Measurements from ENCODE around the gene KLRB1.
"Not testable (repeated sequence)": the region's sequence is repeated elsewhere in the genome, so short reads cannot be mapped to it uniquely, and the experiment has no call there.

KLRB1 gene

GRCh38 chr12:9567151-9567550 is 40.6 kb downstream of the KLRB1 start:
- WGBS, 2 donors (ENCODE audit: extremely low coverage in 2 of 2, insufficient read length in 2 of 2, insufficient replicate concordance in 1 of 2) = no CpG with 5 or more reads among the region's 9 CpGs

GRCh38 chr12:9566113-9566512 is 41.6 kb downstream of the KLRB1 start:
- H3K4me1 ChIP-seq (ENCODE audit: control insufficient read depth in 2 of 2, insufficient read depth in 1 of 2, low read depth in 1 of 2, low read length in 2 of 2) = not testable (repeated sequence)

More at GRCh38 chr12:9567151-9567550, 40.6 kb downstream of the KLRB1 start:
- H2BK120ac ChIP-seq (ENCODE audit: low read depth, low read length); H3K9me3 ChIP-seq (replicated peaks in 1 of 2; ENCODE audit: control insufficient read depth in 2 of 2, insufficient read depth in 1 of 2, low read depth in 1 of 2, low read length in 2 of 2); H2AFZ ChIP-seq (ENCODE audit: low read length); DNase-seq (ENCODE audit: low spot score); H2AK5ac ChIP-seq (ENCODE audit: low read depth, low read length); H3K79me1 ChIP-seq (ENCODE audit: low read depth, low read length); H2BK5ac ChIP-seq (ENCODE audit: low read length); H3K27me3 ChIP-seq (ENCODE audit: control insufficient read depth in 3 of 3, insufficient read depth in 3 of 3, low read depth in 1 of 3, low read length in 3 of 3); H2BK15ac ChIP-seq (ENCODE audit: low read length); H3K36me3 ChIP-seq (replicated peaks in 1 of 2; ENCODE audit: control insufficient read depth in 2 of 2, insufficient read depth in 2 of 2, low read length in 2 of 2); H3K23ac ChIP-seq (ENCODE audit: low read depth, low read length, poor library complexity); H3K4me3 ChIP-seq (ENCODE audit: low read length in 2 of 2); H3K4me1 ChIP-seq (ENCODE audit: control insufficient read depth in 2 of 2, insufficient read depth in 1 of 2, low read depth in 1 of 2, low read length in 2 of 2); H2BK12ac ChIP-seq (ENCODE audit: low read length); H3K4ac ChIP-seq (ENCODE audit: low read length); H3K27ac ChIP-seq (replicated peaks; ENCODE audit: low read length); H3K14ac ChIP-seq (ENCODE audit: low read length); H3K18ac ChIP-seq (ENCODE audit: low read length); H3K9ac ChIP-seq (ENCODE audit: low read depth, low read length, poor library complexity); H3K4me2 ChIP-seq (ENCODE audit: insufficient read depth, low read length, poor library complexity, severe bottlenecking); H4K8ac ChIP-seq (ENCODE audit: low read depth, low read length); H4K91ac ChIP-seq (ENCODE audit: low read depth, low read length, poor library complexity): not testable (repeated sequence)

GRCh38 chr12:9564418-9564817 is 43.3 kb downstream of the KLRB1 start:
- H3K27me3 ChIP-seq (ENCODE audit: control insufficient read depth in 3 of 3, insufficient read depth in 3 of 3, low read depth in 1 of 3, low read length in 3 of 3); H3K9ac ChIP-seq (ENCODE audit: low read depth, low read length, poor library complexity); H3K9me3 ChIP-seq (replicated peaks in 1 of 2; ENCODE audit: control insufficient read depth in 2 of 2, insufficient read depth in 1 of 2, low read depth in 1 of 2, low read length in 2 of 2); H2AFZ ChIP-seq (ENCODE audit: low read length); H2BK15ac ChIP-seq (ENCODE audit: low read length); H3K4me1 ChIP-seq (ENCODE audit: control insufficient read depth in 2 of 2, insufficient read depth in 1 of 2, low read depth in 1 of 2, low read length in 2 of 2); H3K79me1 ChIP-seq (ENCODE audit: low read depth, low read length); H3K18ac ChIP-seq (ENCODE audit: low read length); H2BK120ac ChIP-seq (ENCODE audit: low read depth, low read length); H3K4me2 ChIP-seq (ENCODE audit: insufficient read depth, low read length, poor library complexity, severe bottlenecking); H3K4ac ChIP-seq (ENCODE audit: low read length); DNase-seq (ENCODE audit: low spot score); H4K91ac ChIP-seq (ENCODE audit: low read depth, low read length, poor library complexity); H3K4me3 ChIP-seq (ENCODE audit: low read length in 2 of 2); H2BK12ac ChIP-seq (ENCODE audit: low read length); H2BK5ac ChIP-seq (ENCODE audit: low read length); H3K23ac ChIP-seq (ENCODE audit: low read depth, low read length, poor library complexity); H3K14ac ChIP-seq (ENCODE audit: low read length); H3K27ac ChIP-seq (replicated peaks; ENCODE audit: low read length); H2AK5ac ChIP-seq (ENCODE audit: low read depth, low read length); H4K8ac ChIP-seq (ENCODE audit: low read depth, low read length); H3K36me3 ChIP-seq (replicated peaks in 1 of 2; ENCODE audit: control insufficient read depth in 2 of 2, insufficient read depth in 2 of 2, low read length in 2 of 2): not testable (repeated sequence)
- no CpG with 5 or more reads among the region's 2 CpGs for WGBS, 2 donors (ENCODE audit: extremely low coverage in 2 of 2, insufficient read length in 2 of 2, insufficient replicate concordance in 1 of 2)

More at GRCh38 chr12:9566113-9566512, 41.6 kb downstream of the KLRB1 start:
- not testable (repeated sequence) for H3K27me3 ChIP-seq (ENCODE audit: control insufficient read depth in 3 of 3, insufficient read depth in 3 of 3, low read depth in 1 of 3, low read length in 3 of 3); H3K4me2 ChIP-seq (ENCODE audit: insufficient read depth, low read length, poor library complexity, severe bottlenecking); H3K4ac ChIP-seq (ENCODE audit: low read length); H3K14ac ChIP-seq (ENCODE audit: low read length); H3K27ac ChIP-seq (replicated peaks; ENCODE audit: low read length); DNase-seq (ENCODE audit: low spot score); H3K79me1 ChIP-seq (ENCODE audit: low read depth, low read length); H3K9me3 ChIP-seq (replicated peaks in 1 of 2; ENCODE audit: control insufficient read depth in 2 of 2, insufficient read depth in 1 of 2, low read depth in 1 of 2, low read length in 2 of 2); H2BK120ac ChIP-seq (ENCODE audit: low read depth, low read length); H2AK5ac ChIP-seq (ENCODE audit: low read depth, low read length); H2AFZ ChIP-seq (ENCODE audit: low read length); H2BK5ac ChIP-seq (ENCODE audit: low read length); H4K8ac ChIP-seq (ENCODE audit: low read depth, low read length); H3K23ac ChIP-seq (ENCODE audit: low read depth, low read length, poor library complexity); H3K18ac ChIP-seq (ENCODE audit: low read length); H2BK12ac ChIP-seq (ENCODE audit: low read length); H3K9ac ChIP-seq (ENCODE audit: low read depth, low read length, poor library complexity); H3K36me3 ChIP-seq (replicated peaks in 1 of 2; ENCODE audit: control insufficient read depth in 2 of 2, insufficient read depth in 2 of 2, low read length in 2 of 2); H2BK15ac ChIP-seq (ENCODE audit: low read length); H4K91ac ChIP-seq (ENCODE audit: low read depth, low read length, poor library complexity); H3K4me3 ChIP-seq (ENCODE audit: low read length in 2 of 2)
- WGBS, 2 donors (ENCODE audit: extremely low coverage in 2 of 2, insufficient read length in 2 of 2, insufficient replicate concordance in 1 of 2) = no CpG with 5 or more reads among the region's 7 CpGs

GRCh38 chr12:9562841-9563453 is 44.8 kb downstream of the KLRB1 start:
- not testable (repeated sequence) for H3K18ac ChIP-seq (ENCODE audit: low read length)

More at GRCh38 chr12:9562841-9563453, 44.8 kb downstream of the KLRB1 start:
- H3K4me3 ChIP-seq (ENCODE audit: low read length in 2 of 2); H3K79me1 ChIP-seq (ENCODE audit: low read depth, low read length); H3K23ac ChIP-seq (ENCODE audit: low read depth, low read length, poor library complexity); H2BK15ac ChIP-seq (ENCODE audit: low read length); H3K4ac ChIP-seq (ENCODE audit: low read length); H3K27me3 ChIP-seq (ENCODE audit: control insufficient read depth in 3 of 3, insufficient read depth in 3 of 3, low read depth in 1 of 3, low read length in 3 of 3); H3K4me1 ChIP-seq (ENCODE audit: control insufficient read depth in 2 of 2, insufficient read depth in 1 of 2, low read depth in 1 of 2, low read length in 2 of 2); H2AFZ ChIP-seq (ENCODE audit: low read length); H3K4me2 ChIP-seq (ENCODE audit: insufficient read depth, low read length, poor library complexity, severe bottlenecking); H3K9ac ChIP-seq (ENCODE audit: low read depth, low read length, poor library complexity); H2BK12ac ChIP-seq (ENCODE audit: low read length); H3K36me3 ChIP-seq (replicated peaks in 1 of 2; ENCODE audit: control insufficient read depth in 2 of 2, insufficient read depth in 2 of 2, low read length in 2 of 2); H2BK5ac ChIP-seq (ENCODE audit: low read length); H2BK120ac ChIP-seq (ENCODE audit: low read depth, low read length); H4K91ac ChIP-seq (ENCODE audit: low read depth, low read length, poor library complexity); H3K27ac ChIP-seq (replicated peaks; ENCODE audit: low read length); H4K8ac ChIP-seq (ENCODE audit: low read depth, low read length); H2AK5ac ChIP-seq (ENCODE audit: low read depth, low read length); DNase-seq (ENCODE audit: low spot score); H3K14ac ChIP-seq (ENCODE audit: low read length); H3K9me3 ChIP-seq (replicated peaks in 1 of 2; ENCODE audit: control insufficient read depth in 2 of 2, insufficient read depth in 1 of 2, low read depth in 1 of 2, low read length in 2 of 2): not testable (repeated sequence)
- WGBS, 2 donors (ENCODE audit: extremely low coverage in 2 of 2, insufficient read length in 2 of 2, insufficient replicate concordance in 1 of 2) = no CpG with 5 or more reads among the region's 5 CpGs

Measured in neuronal stem cell (in vitro differentiated cells).